Measurements from ENCODE around the gene DDX31. TPM values are rescaled to one million over a fixed set of nuclear protein-coding genes. Genes with fewer than 3 reads are reported as not detected.
A peak's percentile ranks its signal among the peaks of the same experiment; 100 is the strongest.
"Not testable (repeated sequence)": the region's sequence is repeated elsewhere in the genome, so short reads cannot be mapped to it uniquely, and the experiment has no call there.

Gene DDX31
- total RNA-seq, result 10 to 100 TPM; 33.4 to 44.1 (median 36.0) TPM

DNA sequence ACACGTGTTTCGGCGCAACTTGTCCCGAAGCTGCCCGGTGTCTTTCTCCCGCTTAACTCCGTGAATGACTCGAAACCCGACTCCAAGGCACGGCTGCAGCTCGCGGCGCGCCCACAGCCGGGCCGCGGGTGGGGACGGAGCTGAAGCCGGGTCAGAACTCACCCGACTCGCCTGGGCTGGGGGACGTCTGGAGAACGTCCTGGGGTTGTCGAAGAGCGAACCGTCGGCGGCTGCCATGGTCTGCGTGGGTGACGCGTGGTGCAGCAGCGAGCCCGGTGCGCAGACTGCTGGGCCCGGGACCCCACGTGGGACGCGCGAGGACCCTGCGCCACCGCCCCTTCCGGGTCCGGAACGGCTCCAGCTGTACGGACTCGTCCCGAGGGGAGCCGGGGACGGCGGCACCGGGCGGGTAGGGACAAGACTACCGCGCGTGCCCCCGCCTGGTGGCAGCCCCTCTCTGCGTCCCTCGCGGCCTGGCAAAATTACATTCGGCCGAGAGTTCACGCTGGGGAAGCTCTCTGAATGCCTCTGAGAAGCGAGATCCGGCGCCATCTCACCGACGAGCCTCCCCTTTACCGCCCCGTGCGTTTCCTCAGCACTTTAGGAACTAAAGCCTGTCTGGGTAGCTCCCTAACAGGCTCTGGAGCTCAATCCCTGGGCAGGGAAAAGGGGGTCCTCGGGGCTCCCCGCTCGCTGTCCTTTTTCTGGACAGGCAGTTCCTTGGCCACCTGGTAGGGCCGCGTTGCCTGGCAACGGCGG, at the start of gene DDX31:
DDX31 (minus strand) TSS at position 286 of the 759 bp plus-strand sequence; CDS start at position 237, 49 bp downstream.
- Histone ChIP-seq H3K4me1 (peaks cover 33 to 41% of the 10 kb centered on the region in 2 donors), H3K9me3 (no peaks in the 10 kb centered on the region), H3K36me3 (no peaks in the 10 kb centered on the region), H3K4me3 (replicated peaks in 1 of 3) (peak within 1 kb of the TSS; percentile 58 to 98 (median 97)), H3K27me3 (no peaks in the 10 kb centered on the region), H3K27ac (peak within 1 kb of the TSS; percentile 94 to 97 (median 95))
- TF ChIP-seq POLR2A (IDR thresholded peaks at IDR 0.05) (peak in 1 of 2 donors; percentile 57), CTCF (IDR thresholded peaks at IDR 0.05) (peak in 1 of 6 experiments; percentile 5)
- 0% methylated on average over 5 to 21 of the region's 77 CpGs for WGBS, 2 donors
- intact Hi-C loops (cut with DNase I), result loop anchor here (5.0 to 10.0 kb wide), 2 partner anchors 95 to 207 kb away; partner anchors contain the start of genes AK8 and SPACA9
- peak; percentile 88 to 90 for DNase-seq

DNA sequence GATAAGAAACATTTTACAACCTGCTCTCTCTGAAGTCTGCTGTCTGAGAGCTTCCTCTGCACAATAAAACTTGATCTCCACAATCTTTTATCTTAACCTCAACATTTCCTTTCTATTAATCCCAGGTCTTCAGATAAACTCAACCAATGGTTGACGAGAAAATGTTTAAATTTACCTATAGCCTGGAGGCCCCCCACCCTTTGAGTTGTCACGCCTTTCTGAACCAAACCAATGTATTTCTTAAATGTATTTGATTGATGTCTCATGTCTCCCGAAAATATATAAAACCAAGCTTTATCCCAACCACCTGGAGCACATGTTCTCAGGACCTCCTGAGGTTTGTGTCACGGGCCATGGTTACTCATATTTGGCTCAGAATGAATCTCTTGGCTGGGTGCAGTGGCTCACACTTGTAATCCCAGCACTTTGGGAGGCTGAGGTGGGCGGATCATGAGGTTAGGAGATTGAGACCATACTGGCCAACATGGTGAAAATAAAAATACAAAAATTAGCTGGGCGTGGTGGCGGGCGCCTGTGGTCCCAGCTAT, 48.7 kb upstream of the DDX31 start:
- intact Hi-C loops (cut with DNase I); H3K27me3 ChIP-seq; H3K4me1 ChIP-seq; H3K9me3 ChIP-seq; H3K4me3 ChIP-seq (replicated peaks in 1 of 3); DNase-seq; H3K36me3 ChIP-seq; H3K27ac ChIP-seq: not testable (repeated sequence)
- 81 to 86% methylated on average over 8 of the region's 8 CpGs for WGBS, 2 donors

DNA sequence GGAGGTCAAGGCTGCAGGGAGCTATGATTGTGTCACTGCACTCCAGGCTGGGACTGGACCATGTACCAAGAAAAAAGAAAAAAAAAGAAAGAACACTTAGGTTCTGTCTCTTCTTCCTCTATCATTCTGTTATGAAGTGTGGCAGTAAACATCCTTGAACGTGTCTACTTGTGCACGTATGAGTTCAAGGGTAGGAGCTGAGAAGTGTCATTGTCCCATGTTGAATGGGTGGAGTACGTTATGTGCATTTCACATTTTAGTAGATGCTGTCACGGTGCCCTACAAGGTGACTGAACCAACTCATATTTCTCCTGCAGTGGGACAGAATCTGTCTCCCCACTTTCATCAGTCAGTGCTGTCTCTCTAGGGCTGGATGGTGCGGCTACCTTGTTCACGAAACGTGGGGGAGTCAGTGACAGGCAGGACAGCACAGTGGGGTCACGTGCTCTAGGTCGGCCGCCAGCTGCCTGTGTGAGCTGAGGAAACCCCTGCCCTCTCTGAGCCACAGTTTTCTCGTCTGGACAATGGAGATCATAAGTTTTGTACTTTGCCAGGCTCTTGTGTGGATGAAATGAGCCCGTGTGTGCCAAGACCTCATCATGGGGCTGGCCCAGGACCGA, 47.7 kb upstream of the DDX31 start:
- no peak overlapping the region for H3K27ac ChIP-seq
- DNase-seq, result no peak
- TF ChIP-seq POLR2A (IDR thresholded peaks at IDR 0.05), result no peak
- TF ChIP-seq CTCF (IDR thresholded peaks at IDR 0.05), result no peak
- no peaks in the 10 kb centered on the region for H3K36me3 ChIP-seq
- no peaks in the 10 kb centered on the region for H3K9me3 ChIP-seq
- H3K4me3 ChIP-seq (replicated peaks in 1 of 3), result no peak overlapping the region
- no peaks in the 10 kb centered on the region for H3K27me3 ChIP-seq
- intact Hi-C loops (cut with DNase I), result no loop called here
- WGBS, 2 donors, result 71 to 74% methylated on average over 12 to 13 of the region's 13 CpGs
- no peaks in the 10 kb centered on the region for H3K4me1 ChIP-seq

GRCh38 chr9:132716007-132716406, 46.2 kb upstream of the DDX31 start:
- H3K27me3 ChIP-seq, result no peaks in the 10 kb centered on the region
- intact Hi-C loops (cut with DNase I), result no loop called here
- 74 to 87% methylated on average over 4 of the region's 4 CpGs for WGBS, 2 donors

DNA sequence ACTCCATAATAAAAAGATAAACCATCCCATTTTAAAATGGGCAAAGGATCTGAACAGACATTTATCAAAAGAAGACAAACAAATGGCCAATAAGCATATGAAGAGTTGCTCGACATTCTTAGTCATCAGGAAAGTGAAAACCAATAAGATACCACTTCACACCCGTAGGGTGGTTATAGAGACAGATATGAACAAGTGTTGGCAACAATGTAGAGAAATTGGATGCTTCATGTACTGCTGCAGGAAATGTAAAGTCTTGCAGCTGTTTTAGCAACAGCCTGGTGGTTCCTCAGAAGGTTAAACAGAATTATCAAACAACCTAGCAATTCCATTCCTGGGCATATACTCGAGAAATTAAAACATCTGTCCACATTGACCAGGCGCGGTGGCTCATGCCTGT, 43.0 kb upstream of the DDX31 start:
- Histone ChIP-seq H3K36me3 (no peaks in the 10 kb centered on the region), H3K27ac (no peak overlapping the region), H3K27me3 (no peaks in the 10 kb centered on the region), H3K4me3 (replicated peaks in 1 of 3) (no peak overlapping the region), H3K9me3 (no peaks in the 10 kb centered on the region), H3K4me1 (no peaks in the 10 kb centered on the region)
- intact Hi-C loops (cut with DNase I), result no loop called here
- TF ChIP-seq CTCF (IDR thresholded peaks at IDR 0.05), result no peak
- no peak for TF ChIP-seq POLR2A (IDR thresholded peaks at IDR 0.05)
- DNase-seq, result no peak
- WGBS, 2 donors, result 83 to 91% methylated on average over 5 of the region's 5 CpGs

More at GRCh38 chr9:132716007-132716406, 46.2 kb upstream of the DDX31 start:
- Histone ChIP-seq H3K4me1 (no peaks in the 10 kb centered on the region), H3K4me3 (replicated peaks in 1 of 3) (no peak overlapping the region), H3K9me3 (no peaks in the 10 kb centered on the region), H3K27ac (no peak overlapping the region), H3K36me3 (no peaks in the 10 kb centered on the region)
- TF ChIP-seq POLR2A (IDR thresholded peaks at IDR 0.05) (no peak), CTCF (IDR thresholded peaks at IDR 0.05) (no peak)
- DNase-seq, result no peak

Measured in thyroid gland (tissue), 4 donors.